SU-DHL-6 (cell line): Measurements from ENCODE around the gene LIM2.

Experiments
- H2AFZ ChIP-seq: fragments of 200-600 bp; sonication (generic); 2 replicates; pipeline ENCODE4 v1.6.1; 2014; ENCODE audit warnings: low read depth, mild to moderate bottlenecking, moderate library complexity, mixed read lengths, antibody characterized with exemption, low read length; ENCODE audit not compliant: severe bottlenecking
- H3F3A ChIP-seq: fragments of 200-600 bp; shearing (Covaris generic); 2 replicates; pipeline ENCODE4 v1.6.0; 2016; ENCODE audit warnings: antibody characterized with exemption, mild to moderate bottlenecking; ENCODE audit not compliant: insufficient read depth
- H3K27ac ChIP-seq: fragments of 200-600 bp; sonication (generic); 2 replicates; pipeline ENCODE4 v1.5.1; 2016; ENCODE audit warnings: low read depth, mild to moderate bottlenecking, low read length, moderate library complexity, mixed read lengths
- H3K27me3 ChIP-seq: fragments of 200-600 bp; sonication (generic), shearing (Covaris generic); 2 replicates; pipeline ENCODE4 v1.6.0; 2014; ENCODE audit warnings: mild to moderate bottlenecking, low read length
- H3K36me3 ChIP-seq: fragments of 200-600 bp; sonication (generic); 2 replicates; pipeline ENCODE4 v1.6.1; 2014; ENCODE audit warnings: mild to moderate bottlenecking, low read length, mixed read lengths
- H3K4me2 ChIP-seq: fragments of 300-600, 200-600 bp; shearing (Covaris generic), sonication (generic); 2 replicates; pipeline ENCODE4 v1.6.0; 2014; ENCODE audit warnings: low read length, low read depth, mild to moderate bottlenecking; ENCODE audit not compliant: poor library complexity, severe bottlenecking
- H3K4me3 ChIP-seq: fragments of 200-600 bp; sonication (generic); 2 replicates; pipeline ENCODE4 v1.5.1; 2014; ENCODE audit warnings: antibody characterized with exemption, low read length, mild to moderate bottlenecking, mixed read lengths; ENCODE audit not compliant: insufficient read depth, poor library complexity, severe bottlenecking
- H3K79me2 ChIP-seq: fragments of 200-600 bp; sonication (generic); 2 replicates; pipeline ENCODE4 v1.6.1; 2014; ENCODE audit warnings: mild to moderate bottlenecking, low read length, moderate library complexity; ENCODE audit not compliant: insufficient read depth
- H3K9ac ChIP-seq: fragments of 200-600 bp; sonication (generic); 2 replicates; pipeline ENCODE4 v1.7.0; 2014; ENCODE audit warnings: mild to moderate bottlenecking, low read length
- H3K9me2 ChIP-seq: fragments of 200-600 bp; sonication (generic); replicated peaks from 2 replicates; pipeline ENCODE4 v1.6.1; 2014; ENCODE audit warnings: low read length; ENCODE audit not compliant: insufficient read depth
- H3K9me3 ChIP-seq: fragments of 200-600 bp; sonication (generic); 2 replicates; pipeline ENCODE4 v1.6.1; 2014; ENCODE audit warnings: low read length, mixed read lengths; ENCODE audit not compliant: insufficient read depth
- H4K20me1 ChIP-seq: fragments of 200-600 bp; sonication (generic); 2 replicates; pipeline ENCODE4 v1.6.1; 2014; ENCODE audit warnings: low read depth, mild to moderate bottlenecking, antibody characterized with exemption, low read length, moderate library complexity, mixed read lengths
- CTCF ChIP-seq: fragments of 200-600 bp; sonication (generic); IDR thresholded peaks from one replicate; pipeline ENCODE4 v1.5.1; 2017; ENCODE audit warnings: antibody characterized with exemption, mild to moderate bottlenecking, low read length, moderate library complexity; ENCODE audit not compliant: insufficient read depth, poor library complexity, severe bottlenecking
- EZH2phosphoT487 ChIP-seq: fragments of 200-600 bp; sonication (generic), shearing (Covaris generic); conservative IDR thresholded peaks from 2 replicates; pipeline ENCODE4 v1.6.1; 2018; ENCODE audit warnings: mild to moderate bottlenecking, antibody characterized with exemption, low read length, moderate library complexity, mixed read lengths

LIM2 gene

DNA sequence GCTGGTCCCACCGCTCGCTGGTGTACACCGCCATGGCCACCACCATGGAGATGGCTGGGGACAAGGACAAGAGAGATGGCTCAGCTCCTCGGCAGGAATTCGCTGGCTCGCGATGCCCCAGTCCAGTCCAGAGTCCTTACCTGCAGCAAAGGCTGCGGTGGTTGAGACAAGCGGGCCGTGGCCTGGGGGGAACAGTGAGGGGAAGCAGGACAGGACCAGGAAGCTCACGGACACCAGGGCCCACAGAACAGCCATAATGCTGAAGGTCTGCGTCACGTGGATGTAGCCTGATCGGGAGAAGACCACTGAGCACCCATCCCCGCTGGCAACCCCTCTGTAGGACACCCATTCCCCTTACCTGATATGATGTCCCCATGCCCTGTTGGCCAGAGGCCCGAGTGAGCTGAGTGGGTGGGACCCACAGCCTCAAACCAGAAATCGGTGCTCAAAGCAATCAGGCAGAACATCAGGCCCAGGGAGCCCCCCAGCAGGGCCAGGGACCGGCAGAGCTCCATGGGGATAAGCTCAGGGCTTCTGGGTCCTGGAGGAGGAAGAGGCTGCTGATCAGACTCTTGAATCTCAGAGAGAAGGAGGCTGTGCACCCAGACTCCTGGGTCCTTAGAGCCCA is 15.6 kb downstream of the LIM2 start:
- no peaks in the 10 kb centered on the region for H3F3A ChIP-seq
- no peak overlapping the region for H3K4me2 ChIP-seq
- TF ChIP-seq CTCF, result no peak
- TF ChIP-seq EZH2phosphoT487, result no peak
- no peaks in the 10 kb centered on the region for H3K79me2 ChIP-seq
- H3K9me2 ChIP-seq, result no peaks in the 10 kb centered on the region
- H3K36me3 ChIP-seq, result no peaks in the 10 kb centered on the region
- no peak overlapping the region for H3K4me3 ChIP-seq
- H4K20me1 ChIP-seq, result no peaks in the 10 kb centered on the region
- H3K9ac ChIP-seq, result no peak overlapping the region
- H3K27me3 ChIP-seq, result no peaks in the 10 kb centered on the region
- H3K9me3 ChIP-seq, result no peaks in the 10 kb centered on the region
- no peak overlapping the region for H2AFZ ChIP-seq
- H3K27ac ChIP-seq, result no peak overlapping the region

DNA sequence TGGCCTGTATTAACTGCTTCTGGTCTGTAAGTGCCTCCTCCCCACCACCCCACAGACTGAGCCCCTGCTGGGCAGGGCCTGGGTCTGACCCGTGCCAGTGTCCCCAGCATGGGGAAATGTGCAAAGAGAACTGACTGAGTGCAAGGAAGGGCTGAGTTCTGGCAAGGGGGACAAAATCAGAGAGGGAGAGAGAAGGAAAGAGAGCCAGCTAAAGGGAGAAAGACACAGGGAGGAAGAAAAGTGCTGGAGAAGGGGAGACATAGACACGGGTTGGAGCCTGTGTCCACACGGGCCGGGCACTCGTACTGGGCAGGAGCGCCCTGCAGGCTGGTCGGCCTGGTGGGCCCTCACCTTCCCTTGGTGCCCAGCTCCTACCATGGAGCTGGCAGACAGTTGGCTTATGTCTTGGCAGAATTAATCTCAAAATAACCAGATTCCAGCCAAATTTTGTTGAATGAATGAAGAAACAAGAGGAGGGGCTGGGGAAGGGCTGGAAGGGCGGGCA is 16.5 kb downstream of the LIM2 start:
- Histone ChIP-seq H3K79me2 (no peaks in the 10 kb centered on the region), H3K4me2 (no peak overlapping the region), H2AFZ (no peak overlapping the region), H3K27ac (no peak overlapping the region), H3K9me2 (no peaks in the 10 kb centered on the region), H3K36me3 (no peaks in the 10 kb centered on the region), H3F3A (no peaks in the 10 kb centered on the region), H4K20me1 (no peaks in the 10 kb centered on the region), H3K9me3 (no peaks in the 10 kb centered on the region), H3K4me3 (no peak overlapping the region), H3K27me3 (no peaks in the 10 kb centered on the region), H3K9ac (no peak overlapping the region)
- TF ChIP-seq CTCF (no peak), EZH2phosphoT487 (no peak)

- Histone ChIP-seq H3K4me2 (no peak overlapping the region), H2AFZ (no peak overlapping the region), H4K20me1 (no peaks in the 10 kb centered on the region), H3K79me2 (peaks cover 9% of the 10 kb centered on the region; the same call in 1 of the 2 replicates), H3K27ac (no peak overlapping the region), H3F3A (peaks cover 4% of the 10 kb centered on the region; the same call in 1 of the 2 replicates), H3K4me3 (no peak overlapping the region), H3K9me3 (no peaks in the 10 kb centered on the region), H3K9ac (no peak overlapping the region), H3K27me3 (no peaks in the 10 kb centered on the region), H3K36me3 (no peaks in the 10 kb centered on the region), H3K9me2 (no peaks in the 10 kb centered on the region)
- no peak for TF ChIP-seq EZH2phosphoT487
- no peak for TF ChIP-seq CTCF
Measured at GRCh38 chr19:51370230-51370629, 17.5 kb downstream of the LIM2 start.
